Neural cell (in vitro differentiated cells): ENCODE data around the gene RUBCN.
"Not testable (repeated sequence)": the region's sequence is repeated elsewhere in the genome, so short reads cannot be mapped to it uniquely, and the experiment has no call there.

Experiments used
- RAD21 ChIP-seq: fragments of 450-650 bp; conservative IDR thresholded peaks from 2 replicates; pipeline ENCODE4 v1.6.1; 2014; ENCODE audit warnings: antibody characterized with exemption, mild to moderate bottlenecking, moderate library complexity
- REST ChIP-seq: IDR thresholded peaks from 2 replicates; pipeline ENCODE4 v1.6.1; 2012; ENCODE audit warnings: borderline replicate concordance
- TF ChIP-seq, protein P1 (sequence below): fragments of 450-650 bp; IDR thresholded peaks from 2 replicates; pipeline ENCODE4 v1.5.1; 2014; ENCODE audit warnings: antibody characterized with exemption, mild to moderate bottlenecking, moderate library complexity; ENCODE audit not compliant: poor library complexity, severe bottlenecking

DNA sequence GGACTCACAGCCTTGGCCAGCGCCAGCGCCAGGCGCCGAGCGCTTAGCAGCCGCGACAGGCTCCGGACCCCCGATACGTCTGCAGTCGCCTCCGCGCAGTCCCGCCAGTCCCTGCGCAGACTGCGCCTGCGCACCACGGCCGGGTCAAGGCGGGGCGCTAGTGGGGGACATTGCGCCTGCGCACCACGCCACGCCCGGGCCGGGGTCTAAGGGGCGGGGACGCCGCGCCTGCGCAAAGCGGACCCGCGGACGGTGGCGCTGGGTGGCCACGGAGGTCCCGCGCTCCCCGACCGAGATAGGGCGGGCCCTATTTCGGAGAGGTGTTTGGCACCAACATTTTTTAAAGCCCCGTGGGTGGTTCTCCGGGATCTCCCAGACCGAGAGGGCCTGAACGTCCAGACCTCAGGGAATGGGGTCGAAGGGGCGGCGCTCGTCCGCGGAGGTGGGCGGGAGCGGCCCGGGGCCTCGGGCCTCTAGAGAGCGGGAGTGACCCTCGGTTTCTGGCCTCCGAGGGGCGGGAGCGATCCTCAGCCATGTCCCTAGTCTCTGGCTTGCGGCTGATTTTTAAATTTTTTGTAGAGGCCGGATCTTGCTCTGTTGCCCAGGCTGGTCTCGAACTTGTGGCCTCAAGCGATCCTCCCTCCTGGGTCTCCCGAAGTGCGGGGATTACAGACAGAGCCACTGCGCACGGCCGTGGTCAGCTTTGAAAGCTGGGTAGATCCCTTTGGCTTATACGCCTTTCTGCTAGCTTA is 108.8 kb downstream of the RUBCN start:
- not testable (repeated sequence) for TF ChIP-seq REST, RAD21
- TF ChIP-seq, protein P1, sequence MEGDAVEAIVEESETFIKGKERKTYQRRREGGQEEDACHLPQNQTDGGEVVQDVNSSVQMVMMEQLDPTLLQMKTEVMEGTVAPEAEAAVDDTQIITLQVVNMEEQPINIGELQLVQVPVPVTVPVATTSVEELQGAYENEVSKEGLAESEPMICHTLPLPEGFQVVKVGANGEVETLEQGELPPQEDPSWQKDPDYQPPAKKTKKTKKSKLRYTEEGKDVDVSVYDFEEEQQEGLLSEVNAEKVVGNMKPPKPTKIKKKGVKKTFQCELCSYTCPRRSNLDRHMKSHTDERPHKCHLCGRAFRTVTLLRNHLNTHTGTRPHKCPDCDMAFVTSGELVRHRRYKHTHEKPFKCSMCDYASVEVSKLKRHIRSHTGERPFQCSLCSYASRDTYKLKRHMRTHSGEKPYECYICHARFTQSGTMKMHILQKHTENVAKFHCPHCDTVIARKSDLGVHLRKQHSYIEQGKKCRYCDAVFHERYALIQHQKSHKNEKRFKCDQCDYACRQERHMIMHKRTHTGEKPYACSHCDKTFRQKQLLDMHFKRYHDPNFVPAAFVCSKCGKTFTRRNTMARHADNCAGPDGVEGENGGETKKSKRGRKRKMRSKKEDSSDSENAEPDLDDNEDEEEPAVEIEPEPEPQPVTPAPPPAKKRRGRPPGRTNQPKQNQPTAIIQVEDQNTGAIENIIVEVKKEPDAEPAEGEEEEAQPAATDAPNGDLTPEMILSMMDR, result not testable (repeated sequence)
